NCI-H2081 (cell line): ENCODE results near the gene DOCK7.
"Not testable (repeated sequence)": the region's sequence is repeated elsewhere in the genome, so short reads cannot be mapped to it uniquely, and the experiment has no call there.

Experiments
- DNase-seq, 2 experiments: peaks; one replicate each; lab custom pipeline; 2025; lab: John Stamatoyannopoulos, UW

DOCK7 gene

DNA sequence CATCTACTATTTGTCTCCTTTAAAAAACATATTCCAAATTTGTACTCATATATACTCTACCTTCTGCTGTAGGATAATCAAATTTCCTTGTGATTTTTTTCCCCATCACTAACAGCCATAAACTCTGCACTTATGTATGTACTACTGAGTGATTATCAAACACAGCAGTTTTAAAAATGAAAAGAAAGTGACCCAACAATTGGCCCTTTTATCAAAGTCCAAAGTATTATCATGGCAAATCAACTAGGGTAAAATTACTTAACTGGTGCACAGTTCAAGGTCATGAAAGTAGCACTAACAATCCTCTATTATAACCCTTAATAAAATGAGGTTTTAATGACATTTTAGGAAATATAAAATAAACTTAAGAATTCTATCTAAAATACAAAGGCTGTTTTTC is 79.3 kb downstream of the DOCK7 start:
- no peak for DNase-seq

DNA sequence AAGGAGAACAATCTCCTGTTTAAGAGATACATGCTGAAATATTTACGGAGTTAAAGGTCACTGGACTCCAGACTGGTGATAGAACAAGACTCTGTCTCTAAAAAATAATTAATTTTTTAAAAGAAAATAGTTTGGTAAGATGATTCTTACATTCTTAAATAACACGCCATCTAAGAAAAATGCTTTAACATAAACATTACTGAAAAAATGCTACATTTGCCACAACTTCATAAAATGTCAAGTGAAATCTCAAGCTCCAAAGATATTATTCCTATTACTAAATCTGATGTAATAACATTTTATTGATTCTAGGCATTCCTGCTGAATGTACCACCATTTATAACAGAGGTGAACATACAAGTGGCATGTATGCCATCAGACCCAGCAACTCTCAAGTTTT is 86.7 kb downstream of the DOCK7 start:
- DNase-seq: no peak

DNA sequence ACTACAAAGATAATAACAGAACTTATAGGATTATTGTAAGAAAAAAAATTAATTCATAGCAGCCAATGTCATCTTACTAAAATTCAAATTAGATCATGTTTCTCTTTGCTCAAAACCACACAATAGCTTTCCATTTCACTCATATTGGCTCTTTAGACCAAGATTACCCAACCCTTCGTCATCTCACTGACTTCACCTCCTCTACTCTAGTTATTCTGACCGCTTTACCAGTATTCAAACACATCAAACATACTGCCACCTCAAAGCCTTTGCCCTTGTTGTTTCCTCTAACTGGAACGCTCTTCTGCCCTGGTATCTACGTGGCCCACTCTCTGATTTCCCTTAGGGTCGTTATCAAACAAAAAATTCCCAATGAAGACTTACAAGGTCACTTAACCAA is 89.1 kb downstream of the DOCK7 start:
- DNase-seq: no peak

DNA sequence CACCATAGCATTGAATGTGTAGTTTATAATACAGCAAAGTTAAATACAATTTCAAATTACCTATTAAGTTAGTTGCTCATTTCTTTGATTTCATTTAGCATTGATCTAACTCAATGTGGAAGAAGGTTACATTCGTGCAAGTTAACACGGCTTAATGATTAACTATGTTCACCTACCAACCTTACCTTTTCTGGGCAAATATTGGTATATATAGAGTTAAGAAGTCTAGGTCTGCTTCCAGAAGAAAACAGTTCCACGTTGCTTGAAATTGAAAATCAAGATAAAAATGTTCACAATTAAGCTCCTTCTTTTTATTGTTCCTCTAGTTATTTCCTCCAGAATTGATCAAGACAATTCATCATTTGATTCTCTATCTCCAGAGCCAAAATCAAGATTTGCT is 90.9 kb downstream of the DOCK7 start, which contains the start of gene ANGPTL3:
Gene ANGPTL3, plus strand, starts transcription at position 240 of the 400 bp plus-strand sequence. Its CDS starts 47 bp downstream, at position 287.
- no peak for DNase-seq

DNA sequence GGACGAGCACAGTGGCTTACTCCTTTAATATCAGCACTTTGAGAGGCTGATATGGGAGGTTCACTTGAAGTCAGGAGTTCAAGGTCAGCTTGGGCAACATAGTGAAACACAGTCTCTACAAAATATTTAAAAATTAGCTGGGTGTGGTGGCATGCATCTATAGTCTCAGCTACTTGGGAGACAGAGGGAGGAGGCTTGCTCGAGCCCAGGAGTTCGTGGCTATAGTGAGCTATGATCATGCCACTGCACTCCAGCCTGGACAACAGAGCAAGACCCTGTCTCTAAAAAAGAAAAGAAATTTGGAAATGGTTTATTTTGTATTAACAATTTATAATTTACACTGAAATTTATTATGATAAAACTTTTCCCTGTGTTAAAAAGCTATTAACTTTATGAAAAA is 92.5 kb downstream of the DOCK7 start:
- no peak for DNase-seq

DNA sequence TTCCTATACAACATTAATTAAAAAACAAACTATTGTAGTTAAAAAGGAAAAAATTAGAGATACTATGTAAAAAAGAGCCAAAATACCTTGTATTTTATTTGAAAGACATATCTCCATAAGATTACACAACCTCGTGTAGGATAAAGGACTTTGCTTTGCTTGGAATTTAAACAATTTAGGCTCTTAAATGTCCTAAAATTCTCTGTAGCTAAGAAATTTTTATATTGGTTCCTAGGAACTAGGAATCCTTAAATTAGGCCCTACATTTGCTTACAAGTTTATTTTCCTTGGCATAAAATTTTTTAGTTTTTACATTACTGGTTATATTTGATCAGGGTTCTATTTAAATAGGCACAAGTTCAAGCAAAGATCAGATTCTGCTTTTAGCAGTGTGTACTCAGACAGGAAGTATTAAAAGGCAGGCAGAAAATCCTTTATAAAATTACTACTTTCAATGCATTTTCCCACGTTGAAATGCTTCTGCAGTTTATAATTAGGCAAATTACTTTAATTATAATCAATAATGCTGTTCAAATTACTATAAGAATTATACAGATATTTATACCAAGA is 94.3 kb downstream of the DOCK7 start:
- no peak for DNase-seq

DNA sequence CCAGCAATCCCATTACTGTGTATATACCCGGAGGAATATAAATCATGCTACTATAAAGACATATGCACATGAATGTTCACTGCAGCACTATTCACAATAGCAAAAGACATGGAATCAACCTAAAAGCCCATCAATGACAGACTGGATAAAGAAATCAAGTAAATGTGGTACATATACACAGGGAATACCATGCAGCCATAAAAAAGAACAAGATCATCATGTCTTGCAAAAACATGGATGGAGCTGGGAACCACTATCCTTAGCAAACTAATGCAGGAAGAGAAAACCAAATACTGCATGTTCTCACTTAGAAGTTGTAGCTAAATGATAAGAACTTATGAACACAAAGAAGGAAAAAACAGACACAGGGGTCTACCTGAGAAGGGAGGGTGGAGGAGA is 97.2 kb downstream of the DOCK7 start:
- no peak for DNase-seq

DNA sequence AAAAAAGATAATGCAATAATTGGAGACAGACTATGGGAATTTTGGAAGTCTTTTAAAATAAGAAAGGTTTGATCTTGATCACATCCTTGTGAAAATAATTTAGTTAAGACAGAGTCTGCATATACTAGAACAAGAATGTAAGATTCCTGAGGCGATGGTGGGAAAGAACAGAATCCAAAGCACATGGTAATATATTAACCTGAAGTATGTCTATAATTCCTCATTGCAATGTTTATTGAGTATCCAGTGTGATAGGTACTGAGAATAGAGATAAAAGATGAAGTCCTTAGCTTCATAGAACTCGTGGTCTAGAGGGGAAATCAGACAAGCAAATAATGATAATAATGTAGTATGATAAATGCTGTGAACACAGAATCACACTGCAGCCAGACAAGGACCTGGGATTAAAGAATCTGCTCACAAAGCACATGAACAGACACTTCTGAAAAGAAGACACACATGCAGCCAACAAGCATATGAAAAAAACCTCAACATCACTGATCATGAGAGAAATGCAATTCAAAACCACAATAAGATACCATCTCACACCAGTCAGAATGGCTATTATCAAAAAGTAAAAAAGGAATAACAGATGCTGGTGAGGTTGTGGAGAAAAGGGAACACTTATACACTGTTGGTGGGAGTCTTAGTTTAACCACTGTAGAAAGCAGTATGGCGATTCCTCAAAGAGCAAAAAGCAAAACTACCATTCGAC is 97.8 kb downstream of the DOCK7 start:
- no peak for DNase-seq

DNA sequence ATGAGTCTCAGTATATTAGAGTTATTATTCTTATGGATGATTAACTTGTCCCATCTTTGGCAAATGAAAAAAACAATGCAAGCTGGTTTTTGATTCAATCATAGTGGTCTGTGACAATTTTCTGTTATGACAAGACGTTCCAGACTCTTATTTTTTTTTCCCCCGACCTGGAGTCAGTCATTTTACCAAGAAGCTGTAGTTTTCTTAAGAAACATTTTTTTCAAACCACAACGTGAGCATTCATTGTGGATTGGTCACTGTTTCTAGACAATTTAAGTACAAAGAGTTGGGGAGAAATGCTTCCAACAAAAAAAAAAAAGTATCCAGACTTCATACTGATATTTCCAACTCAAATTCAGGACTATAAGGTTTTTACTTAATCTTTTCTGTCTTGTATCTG is 98.9 kb downstream of the DOCK7 start:
- no peak for DNase-seq

DNA sequence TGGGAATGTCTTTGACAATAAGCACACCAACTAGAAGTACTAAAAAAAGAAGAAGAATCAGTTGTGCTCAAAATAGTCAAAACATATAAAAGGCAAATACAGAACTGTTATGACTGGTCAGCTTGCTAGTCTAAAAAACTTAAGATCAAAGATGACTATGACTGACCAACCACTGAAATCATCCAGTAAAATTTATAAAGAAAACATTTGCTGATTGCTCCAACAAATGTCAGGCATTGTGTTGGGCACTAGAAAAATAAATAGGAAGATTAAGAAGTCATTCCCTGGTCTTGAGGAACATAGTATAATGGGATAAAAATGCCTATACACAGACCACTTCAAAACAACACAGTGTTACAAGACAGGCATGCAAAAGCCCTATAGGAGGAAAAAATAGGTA is 100.2 kb downstream of the DOCK7 start:
- no peak for DNase-seq

DNA sequence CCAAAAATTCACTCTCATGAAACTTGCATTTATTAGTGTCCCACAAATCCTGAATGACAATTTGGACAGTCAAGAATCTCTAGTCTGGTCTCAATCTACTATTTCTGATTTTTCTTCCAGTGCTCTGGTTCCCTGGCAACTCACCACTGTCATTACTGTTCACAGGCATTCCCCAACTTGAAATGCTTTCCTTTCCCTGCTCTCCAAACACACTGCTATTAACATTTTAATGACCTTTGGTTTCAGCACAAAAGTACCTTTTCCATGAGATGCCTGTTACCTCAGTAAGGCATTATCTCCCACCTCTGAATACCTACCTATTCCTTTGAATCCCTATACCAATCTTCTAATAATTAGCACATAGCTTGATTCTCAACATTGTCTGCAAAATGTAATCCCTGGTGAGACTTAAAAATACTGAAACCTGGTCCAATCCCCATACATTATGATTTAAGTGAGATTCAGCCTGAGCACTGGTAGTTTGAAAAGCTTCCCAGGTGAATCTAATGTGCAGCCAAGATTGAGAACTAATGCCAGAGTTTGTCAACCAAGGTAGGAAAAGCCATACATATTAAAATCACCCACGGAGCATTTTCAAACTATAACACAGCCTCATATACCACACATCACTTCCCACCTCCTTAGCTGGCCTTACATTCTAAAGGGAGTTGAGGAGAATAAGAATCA is 102.6 kb downstream of the DOCK7 start:
- no peak for DNase-seq

DNA sequence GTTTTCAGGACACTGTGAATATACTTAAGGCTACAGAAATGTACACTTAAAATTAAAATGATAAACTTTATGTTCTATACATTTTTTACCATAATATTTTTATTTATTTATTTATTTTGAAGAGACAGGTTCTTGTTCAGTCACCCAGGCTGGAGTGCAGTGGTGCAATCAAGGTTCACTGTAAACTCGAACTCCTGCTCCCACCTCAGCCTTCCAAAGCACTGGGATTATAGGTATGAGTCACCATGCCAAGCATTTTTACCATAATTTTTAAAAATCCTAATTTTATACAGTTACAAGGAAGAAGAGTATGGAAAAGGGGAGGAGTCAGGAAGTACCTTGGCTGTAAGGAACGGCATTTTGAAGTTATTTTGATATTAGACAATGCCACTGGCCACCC is 114.5 kb downstream of the DOCK7 start:
- no peak for DNase-seq

DNA sequence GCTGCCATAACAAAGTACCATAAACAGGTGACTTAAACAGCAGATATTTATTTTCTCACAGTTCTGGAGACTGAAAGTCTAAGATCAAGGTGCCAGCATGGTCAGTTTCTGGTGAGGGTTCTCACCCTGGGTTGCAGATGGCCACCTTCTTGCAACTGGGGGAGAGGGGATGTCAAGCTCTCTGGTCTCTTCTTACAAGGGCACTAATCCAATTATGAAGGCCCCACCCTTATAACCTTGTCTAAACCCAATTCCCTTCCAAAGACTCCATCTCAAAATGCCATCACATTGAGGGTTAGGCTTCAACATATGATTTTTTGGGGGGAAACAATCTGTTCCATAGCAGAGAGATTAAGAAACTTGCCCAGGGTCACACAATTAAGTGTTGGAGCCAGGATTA is 115.7 kb downstream of the DOCK7 start:
- DNase-seq: no peak

DNA sequence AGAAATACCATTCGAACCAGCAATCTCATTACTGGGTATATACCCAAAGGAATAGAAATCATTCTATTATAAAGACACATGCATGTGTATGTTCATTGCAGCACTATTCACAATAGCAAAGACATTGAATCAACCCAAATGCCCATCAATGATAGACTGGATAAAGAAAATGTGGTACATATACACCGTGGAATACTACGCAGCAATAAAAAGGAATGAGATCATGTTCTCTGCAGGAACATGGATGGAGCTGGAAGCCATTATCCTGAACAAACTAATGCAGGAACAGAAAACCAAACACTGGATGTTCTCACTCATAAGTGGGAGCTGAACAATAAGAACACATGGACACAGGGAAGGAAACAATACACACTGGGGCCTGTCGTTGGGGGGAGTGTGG is 116.7 kb downstream of the DOCK7 start:
- DNase-seq: not testable (repeated sequence)

DNA sequence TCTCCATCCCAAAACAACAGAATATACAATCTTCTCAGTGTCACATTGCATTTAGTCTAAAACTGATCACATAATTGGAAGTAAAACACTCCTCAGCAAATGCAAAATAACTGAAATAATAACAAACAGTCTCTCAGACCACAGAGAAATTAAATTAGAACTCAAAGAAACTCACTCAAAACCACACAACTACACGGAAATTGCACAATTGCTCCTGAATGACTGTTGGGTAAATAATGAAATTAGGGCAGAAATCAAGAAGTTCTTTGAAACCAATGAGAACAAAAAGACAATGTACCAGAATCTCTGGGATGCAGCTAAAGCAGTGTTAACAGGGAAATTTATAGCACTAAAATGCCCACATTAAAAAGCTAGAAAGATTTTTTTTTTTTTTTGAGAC is 120.3 kb downstream of the DOCK7 start:
- DNase-seq: not testable (repeated sequence)

DNA sequence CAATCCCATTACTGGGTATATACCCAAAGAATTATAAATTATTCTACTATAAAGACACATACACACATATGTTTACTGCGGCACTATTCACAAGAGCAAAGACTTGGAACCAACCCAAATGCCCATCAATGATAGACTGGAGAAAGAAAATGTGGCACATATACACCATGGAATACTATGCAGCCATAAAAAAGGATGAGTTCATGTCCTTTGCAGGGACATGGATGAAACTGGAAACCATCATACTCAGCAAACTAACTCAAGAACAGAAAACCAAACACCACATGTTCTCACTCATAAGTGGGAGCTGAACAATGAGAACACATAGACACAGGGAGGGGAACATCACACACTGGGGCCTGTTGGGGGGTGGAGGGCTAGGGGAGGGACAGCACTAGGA is 121.0 kb downstream of the DOCK7 start:
- DNase-seq: not testable (repeated sequence)

DNA sequence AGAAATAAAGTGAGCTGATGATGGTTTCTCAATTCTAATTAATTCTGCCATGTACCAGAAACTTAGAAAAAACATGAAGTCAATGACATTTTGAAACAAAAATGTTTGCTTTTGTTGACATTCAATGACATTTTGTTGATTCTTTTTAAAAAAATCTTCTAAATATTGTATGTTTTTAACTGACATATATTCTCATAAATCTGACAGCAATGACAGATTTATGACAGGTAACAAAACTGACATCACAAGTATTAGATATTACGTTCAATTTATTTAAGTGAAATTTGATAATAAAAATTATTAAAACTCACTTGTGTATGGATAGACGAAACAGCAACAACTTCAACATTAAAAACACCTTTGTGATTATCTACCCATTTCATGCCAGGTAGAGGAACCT is 126.9 kb downstream of the DOCK7 start:
- no peak for DNase-seq

DNA sequence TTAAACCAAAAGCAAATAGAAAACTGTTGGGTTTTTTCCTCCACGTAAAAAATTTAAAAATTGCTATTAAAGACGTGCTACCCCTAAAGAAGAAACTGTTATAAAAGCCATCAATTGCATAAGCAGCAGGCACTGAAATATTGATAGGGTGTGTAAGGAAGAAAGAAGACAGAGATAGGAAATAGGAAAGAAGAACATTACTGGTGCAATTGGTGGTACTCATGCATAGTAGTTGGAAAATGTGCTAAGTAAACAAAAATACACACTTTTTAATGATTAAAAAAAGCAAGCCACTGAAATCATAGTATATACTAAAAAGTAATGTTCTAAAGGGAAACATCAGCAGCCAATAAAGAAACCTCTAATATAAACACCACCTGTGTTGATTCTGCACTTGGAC is 143.6 kb downstream of the DOCK7 start:
- DNase-seq: no peak

DNA sequence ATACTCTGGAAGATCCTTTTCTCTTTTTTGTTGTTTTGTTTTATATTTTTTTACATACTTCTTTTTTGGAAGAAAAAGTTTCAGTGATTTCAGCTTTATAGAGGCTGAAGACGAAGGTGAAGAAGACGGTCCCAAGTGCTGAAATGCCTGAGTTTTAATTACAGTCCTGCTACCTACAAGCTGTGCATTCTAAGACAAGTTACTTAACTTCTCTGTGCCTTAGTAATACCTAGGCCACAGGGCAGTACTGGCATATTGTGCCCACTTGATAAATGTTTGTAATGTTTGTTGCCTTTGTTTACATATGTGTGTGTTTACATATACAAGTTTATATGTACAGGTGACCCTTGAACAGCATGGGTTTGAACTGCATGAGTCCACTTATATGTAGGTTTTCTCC is 147.1 kb downstream of the DOCK7 start:
- DNase-seq: no peak

DNA sequence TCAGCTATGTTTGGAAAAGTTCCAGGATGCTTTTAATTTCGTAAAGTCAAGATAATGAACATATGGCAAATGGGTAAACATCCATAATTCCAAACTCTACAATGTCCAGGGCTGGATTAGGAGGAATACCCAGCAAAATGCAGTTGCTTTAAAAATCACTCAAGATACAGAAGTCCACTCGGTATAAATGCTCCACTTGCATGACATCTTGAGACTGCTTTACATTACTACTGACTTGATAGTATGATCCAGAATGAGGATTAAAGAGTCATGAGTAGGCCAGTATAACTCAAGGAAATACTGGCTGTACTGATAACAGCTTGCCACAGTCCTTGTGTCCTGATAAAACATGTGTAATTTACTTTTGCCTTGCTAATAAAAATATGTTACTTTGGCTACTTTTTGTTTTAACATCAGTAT is 149.1 kb downstream of the DOCK7 start:
- DNase-seq: no peak

DNA sequence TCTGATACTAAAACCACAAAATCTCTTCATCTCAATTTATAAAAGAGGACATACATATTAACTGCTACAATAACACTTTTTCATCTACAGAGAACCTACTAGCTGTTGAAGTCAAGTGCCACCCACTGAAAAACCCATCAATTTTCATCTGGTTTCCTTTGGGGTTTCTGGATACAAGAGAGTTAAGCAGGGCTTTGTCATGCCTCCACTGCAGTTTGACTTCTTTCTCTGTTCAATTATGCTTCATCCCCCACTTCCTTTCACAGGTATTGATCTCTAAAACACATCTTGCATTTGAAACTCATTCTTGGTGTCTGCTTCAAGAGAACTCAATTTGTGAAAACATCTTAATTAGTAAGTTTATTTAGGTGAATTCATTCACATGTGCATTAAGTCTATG is 151.3 kb downstream of the DOCK7 start:
- no peak for DNase-seq

DNA sequence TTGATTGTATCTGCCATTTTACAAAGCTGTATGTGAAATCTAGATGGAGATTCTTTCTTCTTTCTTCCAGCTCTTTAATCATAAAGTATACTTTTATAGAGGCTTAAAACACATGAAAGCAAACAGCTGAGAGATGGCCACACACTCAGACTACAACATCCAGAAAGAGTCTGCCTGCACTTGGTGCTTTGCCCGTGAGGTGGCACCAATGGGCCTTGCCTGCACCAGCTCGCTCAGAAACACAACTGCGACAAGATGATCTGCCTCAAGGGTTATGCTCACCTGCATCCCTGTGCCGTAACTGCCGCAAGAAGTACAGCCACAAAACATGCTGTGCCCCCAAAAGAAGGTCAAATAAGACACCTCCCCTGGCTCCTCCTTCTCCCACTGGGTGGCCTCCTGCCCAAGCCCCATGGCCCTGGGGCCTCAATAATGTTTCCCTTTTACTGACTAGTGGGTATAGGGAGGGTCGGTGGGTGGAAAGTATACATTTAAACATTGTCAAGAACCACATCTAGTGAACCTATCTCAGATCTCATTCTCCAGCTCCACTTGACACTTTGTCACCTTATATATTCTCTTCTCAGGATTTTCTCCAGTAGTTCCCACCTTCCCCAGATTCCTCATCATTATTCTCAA is 157.6 kb downstream of the DOCK7 start:
- no peak for DNase-seq

DNA sequence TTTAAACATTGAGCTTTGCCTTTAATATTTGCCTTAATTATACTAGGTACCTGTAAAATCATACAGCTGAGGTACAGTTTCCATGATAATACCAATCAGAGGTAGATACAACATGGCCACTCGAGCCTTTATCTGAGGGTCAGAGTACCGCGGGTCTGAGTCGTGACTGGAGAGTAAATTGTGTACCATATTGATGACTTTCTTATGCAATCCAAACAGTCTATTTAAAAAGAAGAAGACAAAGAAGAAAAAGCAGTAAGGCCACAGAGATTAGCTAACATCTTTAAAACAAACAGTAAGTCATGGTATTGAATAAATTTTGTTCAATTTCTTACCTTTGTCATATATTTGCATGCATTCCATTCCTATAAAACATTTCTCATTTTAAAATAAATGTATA is 159.0 kb downstream of the DOCK7 start:
- DNase-seq: no peak
